ENCODE data around the gene CFAP68. TPM values are rescaled to one million over a fixed set of nuclear protein-coding genes. Genes with fewer than 3 reads are reported as not detected.

CFAP68 gene
- total RNA-seq, 1 experiment from 2014 or later = 49.6 TPM

- no peak overlapping the region for H3K27ac ChIP-seq (ENCODE audit: low read depth, low read length)
- no TSS peak for BruUV-seq (replicated peaks)
- ChIA-PET CTCF (no interaction called here), RAD21 (ENCODE audit: low non-redundant PET in 1 of 2, low total read pairs in 2 of 2, uncharacterized antibody in 2 of 2, unreplicated experiment in 2 of 2) (no interaction called here), POLR2A (no interaction called here)
- H3K9me2 ChIP-seq (ENCODE audit: insufficient read depth) = peaks cover 6% of the 10 kb centered on the region; the same call in 1 of the 2 replicates
- no peaks in the 10 kb centered on the region for H3K79me2 ChIP-seq (ENCODE audit: insufficient read depth, low read length)
- no peak overlapping the region for H2AFZ ChIP-seq (ENCODE audit: low read depth, low read length, poor library complexity, severe bottlenecking)
- DNase-seq (ENCODE audit: low read depth, low spot score) = no peak
- no peaks in the 10 kb centered on the region for H4K20me1 ChIP-seq (ENCODE audit: insufficient read depth)
- no peak for ATAC-seq
- no peak overlapping the region for H3K4me3 ChIP-seq (replicated peaks in 1 of 2; ENCODE audit: low read depth in 1 of 2, low read length in 2 of 2)
- H3K9me3 ChIP-seq (ENCODE audit: control insufficient read depth in 1 of 2, insufficient read depth in 1 of 2, low read depth in 1 of 2, low read length in 2 of 2) = no peaks in the 10 kb centered on the region
- TF ChIP-seq RAD21 (IDR thresholded peaks at IDR 0.05; ENCODE audit: low read depth) (no peak), EGR1 (IDR thresholded peaks at IDR 0.05; ENCODE audit: low read depth) (no peak), SP1 (IDR thresholded peaks at IDR 0.05; ENCODE audit: low read depth) (no peak), CEBPB (IDR thresholded peaks at IDR 0.05; ENCODE audit: low read depth) (no peak), FOSL1 (IDR thresholded peaks at IDR 0.05; ENCODE audit: low read depth) (no peak), SIN3A (IDR thresholded peaks at IDR 0.05; ENCODE audit: low read depth) (no peak), JUND (IDR thresholded peaks at IDR 0.05) (no peak)
- no peaks in the 10 kb centered on the region for H3K4me1 ChIP-seq (ENCODE audit: control insufficient read depth in 1 of 2, insufficient read depth in 2 of 2, low read length in 2 of 2)
- no peak overlapping the region for H3K9ac ChIP-seq (ENCODE audit: low read length)
- no peaks in the 10 kb centered on the region for H3K27me3 ChIP-seq (ENCODE audit: insufficient read depth, low read length)
- intact Hi-C loops (cut with micrococcal nuclease) = no loop called here
- H3K36me3 ChIP-seq (ENCODE audit: control insufficient read depth in 1 of 2, insufficient read depth in 2 of 2, low read length in 2 of 2) = no peaks in the 10 kb centered on the region
- no peak overlapping the region for H3K4me2 ChIP-seq (ENCODE audit: low read length)
These were observed 7.5 kb downstream of the CFAP68 start for GRCh38 chr11:111886844-111887243.

- Histone ChIP-seq H3K4me3 (replicated peaks in 1 of 2; ENCODE audit: low read depth in 1 of 2, low read length in 2 of 2) (no peak overlapping the region), H3K9me2 (ENCODE audit: insufficient read depth) (no peaks in the 10 kb centered on the region), H3K79me2 (ENCODE audit: insufficient read depth, low read length) (no peaks in the 10 kb centered on the region), H3K9me3 (ENCODE audit: control insufficient read depth in 1 of 2, insufficient read depth in 1 of 2, low read depth in 1 of 2, low read length in 2 of 2) (no peaks in the 10 kb centered on the region), H3K27ac (ENCODE audit: low read depth, low read length) (no peak overlapping the region), H3K36me3 (ENCODE audit: control insufficient read depth in 1 of 2, insufficient read depth in 2 of 2, low read length in 2 of 2) (no peaks in the 10 kb centered on the region), H3K4me1 (ENCODE audit: control insufficient read depth in 1 of 2, insufficient read depth in 2 of 2, low read length in 2 of 2) (no peaks in the 10 kb centered on the region), H3K27me3 (ENCODE audit: insufficient read depth, low read length) (0 out of 2 replicates have a peak, but pooled peaks cover under 1% of the 10 kb centered on the region), H2AFZ (ENCODE audit: low read depth, low read length, poor library complexity, severe bottlenecking) (no peak overlapping the region), H3K4me2 (ENCODE audit: low read length) (no peak overlapping the region), H3K9ac (ENCODE audit: low read length) (no peak overlapping the region), H4K20me1 (ENCODE audit: insufficient read depth) (no peaks in the 10 kb centered on the region)
- TF ChIP-seq EZH2 (IDR thresholded peaks at IDR 0.05) = no peak
- TF ChIP-seq SIN3A (IDR thresholded peaks at IDR 0.05; ENCODE audit: low read depth) = no peak
- TF ChIP-seq TCF7L2 (IDR thresholded peaks at IDR 0.05; ENCODE audit: borderline replicate concordance, extremely low read depth, insufficient read depth, insufficient read length) = no peak
- TF ChIP-seq ATF3 (IDR thresholded peaks at IDR 0.05) = no peak
- TF ChIP-seq POLR2A (IDR thresholded peaks at IDR 0.05; ENCODE audit: borderline replicate concordance, extremely low read depth, insufficient read depth, insufficient read length) = no peak
- TF ChIP-seq CEBPB (IDR thresholded peaks at IDR 0.05; ENCODE audit: low read depth) = no peak
- no peak for TF ChIP-seq EZH2phosphoT487 (IDR thresholded peaks at IDR 0.05; ENCODE audit: borderline replicate concordance)
- TF ChIP-seq CBX3 (IDR thresholded peaks at IDR 0.05; ENCODE audit: low read depth) = no peak
- no peak for TF ChIP-seq RAD21 (IDR thresholded peaks at IDR 0.05; ENCODE audit: low read depth)
- intact Hi-C loops (cut with micrococcal nuclease) = no loop called here
- DNase-seq (ENCODE audit: low read depth, low spot score) = no peak
- BruUV-seq (replicated peaks) = no TSS peak
- ChIA-PET CTCF (no interaction called here), RAD21 (ENCODE audit: low non-redundant PET in 1 of 2, low total read pairs in 2 of 2, uncharacterized antibody in 2 of 2, unreplicated experiment in 2 of 2) (no interaction called here), POLR2A (no interaction called here)
- no peak for ATAC-seq
These were observed 26.1 kb downstream of the CFAP68 start for GRCh38 chr11:111905411-111905810.
